HUES6 (cell line): Measurements from ENCODE around the gene PARP9.

Source experiments
- H3K27ac ChIP-seq: 2 replicates; pipeline ENCODE4 v1.7.0; 2013; ENCODE audit warnings: low read depth, mild to moderate bottlenecking, low read length, inconsistent platforms
- H3K27me3 ChIP-seq: 2 replicates; pipeline ENCODE4 v1.6.1; 2013; ENCODE audit warnings: low read length; ENCODE audit not compliant: control insufficient read depth, insufficient read depth
- H3K36me3 ChIP-seq: 2 replicates; pipeline ENCODE4 v1.6.1; 2013; ENCODE audit warnings: low read length; ENCODE audit not compliant: control insufficient read depth, insufficient read depth
- H3K4me1 ChIP-seq: 2 replicates; pipeline ENCODE4 v1.6.1; 2013; ENCODE audit warnings: low read length; ENCODE audit not compliant: control insufficient read depth, insufficient read depth
- H3K4me3 ChIP-seq: 2 replicates; pipeline ENCODE4 v1.5.1; 2013; ENCODE audit warnings: low read depth, low read length
- H3K9ac ChIP-seq: one replicate; pipeline ENCODE4 v1.6.1; 2013; ENCODE audit warnings: mild to moderate bottlenecking, low read length
- H3K9me3 ChIP-seq: 2 replicates; pipeline ENCODE4 v1.6.1; 2013; ENCODE audit warnings: low read depth, low read length; ENCODE audit not compliant: control insufficient read depth, insufficient read depth

PARP9 gene

DNA sequence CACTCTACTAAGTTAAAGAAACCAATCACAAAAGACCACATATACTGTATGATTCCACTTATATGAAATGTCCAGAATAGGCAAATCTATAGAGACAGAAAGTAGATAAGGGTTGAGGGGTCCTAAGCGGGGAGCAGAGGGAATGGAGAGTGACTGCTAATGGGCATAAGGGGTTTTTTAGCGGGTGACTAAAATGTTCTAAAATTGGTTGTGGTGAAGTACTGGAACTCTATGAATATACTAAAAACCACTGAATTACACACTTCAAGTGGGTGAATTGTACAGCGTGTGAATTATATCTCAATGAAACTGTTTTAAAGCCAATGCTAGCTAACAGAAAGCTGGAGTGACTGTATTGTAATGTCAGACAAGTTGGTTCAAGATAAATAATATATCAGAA lies 82.7 kb downstream of the PARP9 start:
- peaks cover 13% of the 10 kb centered on the region for H3K4me1 ChIP-seq
- H3K36me3 ChIP-seq = peaks cover 8% of the 10 kb centered on the region
- H3K27ac ChIP-seq = no peak overlapping the region
- no peaks in the 10 kb centered on the region for H3K27me3 ChIP-seq
- H3K9me3 ChIP-seq = no peaks in the 10 kb centered on the region
- H3K4me3 ChIP-seq = no peak overlapping the region
- H3K9ac ChIP-seq = no peak overlapping the region
